ENCODE data around the gene FAM111A.

FAM111A gene

GRCh38 chr11:59141191-59141590 lies 1.5 kb upstream of the FAM111A start:
- FAIRE-seq = no peak
- DNase-seq (ENCODE audit: insufficient read length, low spot score) = no peak

- DNase-seq (ENCODE audit: insufficient read length, low spot score) (peak; percentile 15), FAIRE-seq (no peak)
Observed at GRCh38 chr11:59141673-59142460, 789 bp upstream of the FAM111A start.

- DNase-seq (ENCODE audit: insufficient read length, low spot score) (no peak), FAIRE-seq (no peak)
Observed at GRCh38 chr11:59144096-59144495, 1.4 kb downstream of the FAM111A start.

GRCh38 chr11:59144579-59145345 lies 2.1 kb downstream of the FAM111A start:
- peak; percentile 31 for DNase-seq (ENCODE audit: insufficient read length, low spot score)
- FAIRE-seq = peak; percentile 28

GRCh38 chr11:59145534-59145933 lies 2.9 kb downstream of the FAM111A start:
- FAIRE-seq (no peak), DNase-seq (ENCODE audit: insufficient read length, low spot score) (no peak)

GRCh38 chr11:59151761-59152160 lies 9.1 kb downstream of the FAM111A start:
- no peak for FAIRE-seq
- DNase-seq (ENCODE audit: insufficient read length, low spot score) = no peak

GRCh38 chr11:59152312-59152951 lies 9.8 kb downstream of the FAM111A start:
- peak; percentile 74 for FAIRE-seq
- DNase-seq (ENCODE audit: insufficient read length, low spot score) = no peak

GRCh38 chr11:59154610-59155009 lies 12.0 kb downstream of the FAM111A start:
- FAIRE-seq (no peak), DNase-seq (ENCODE audit: insufficient read length, low spot score) (no peak)

- DNase-seq (ENCODE audit: insufficient read length, low spot score) = no peak
- no peak for FAIRE-seq
Observed at GRCh38 chr11:59157433-59157832, 14.8 kb downstream of the FAM111A start.

- DNase-seq (ENCODE audit: insufficient read length, low spot score) = peak; percentile 75
- peak; percentile 69 for FAIRE-seq
Observed at GRCh38 chr11:59158206-59159068, 15.8 kb downstream of the FAM111A start.

GRCh38 chr11:59164028-59164427 lies 21.4 kb downstream of the FAM111A start:
- no peak for DNase-seq (ENCODE audit: insufficient read length, low spot score)
- no peak for FAIRE-seq

- FAIRE-seq = peak; percentile 99
Observed at GRCh38 chr11:59171508-59172322, 29.1 kb downstream of the FAM111A start, which contains the start of gene DTX4. Gene DTX4, plus strand, starts transcription at chr11:59172132. Its CDS starts 464 bp downstream, at chr11:59172596.

GRCh38 chr11:59172345-59173079 lies 29.9 kb downstream of the FAM111A start:
- no peak for DNase-seq (ENCODE audit: insufficient read length, low spot score)

More at GRCh38 chr11:59171508-59172322, 29.1 kb downstream of the FAM111A start, which contains the start of gene DTX4:
- peak; percentile 92 for DNase-seq (ENCODE audit: insufficient read length, low spot score)

GRCh38 chr11:59173080-59173963 lies 30.7 kb downstream of the FAM111A start:
- DNase-seq (ENCODE audit: insufficient read length, low spot score) = peak; percentile 38
- peak; percentile 87 for FAIRE-seq

More at GRCh38 chr11:59172345-59173079, 29.9 kb downstream of the FAM111A start:
- FAIRE-seq = no peak

GRCh38 chr11:59173964-59174663 lies 31.5 kb downstream of the FAM111A start:
- DNase-seq (ENCODE audit: insufficient read length, low spot score) = no peak
- no peak for FAIRE-seq

- no peak for FAIRE-seq
- no peak for DNase-seq (ENCODE audit: insufficient read length, low spot score)
Observed at GRCh38 chr11:59174664-59175033, 32.0 kb downstream of the FAM111A start.

GRCh38 chr11:59175091-59175501 lies 32.4 kb downstream of the FAM111A start:
- no peak for DNase-seq (ENCODE audit: insufficient read length, low spot score)
- FAIRE-seq = no peak

Measured in HTR-8/SVneo (cell line).